ENCODE results near the gene UHRF2.
"Not testable (repeated sequence)": the region's sequence is repeated elsewhere in the genome, so short reads cannot be mapped to it uniquely, and the experiment has no call there.

Gene UHRF2

GRCh38 chr9:6488395-6488794 is 75.4 kb downstream of the UHRF2 start:
- no peak for DNase-seq (ENCODE audit: extremely low read depth in 1 of 2, low read depth in 1 of 2)

GRCh38 chr9:6489099-6489498 is 76.1 kb downstream of the UHRF2 start:
- no peak for DNase-seq (ENCODE audit: extremely low read depth in 1 of 2, low read depth in 1 of 2)

- no peak for DNase-seq (ENCODE audit: extremely low read depth in 1 of 2, low read depth in 1 of 2)
Measured at GRCh38 chr9:6490863-6491262, 77.9 kb downstream of the UHRF2 start.

GRCh38 chr9:6495466-6495865 is 82.5 kb downstream of the UHRF2 start:
- DNase-seq (ENCODE audit: extremely low read depth in 1 of 2, low read depth in 1 of 2): no peak

GRCh38 chr9:6498982-6499381 is 86.0 kb downstream of the UHRF2 start:
- DNase-seq (ENCODE audit: extremely low read depth in 1 of 2, low read depth in 1 of 2): no peak

GRCh38 chr9:6501526-6502210 is 88.7 kb downstream of the UHRF2 start:
- DNase-seq (ENCODE audit: extremely low read depth in 1 of 2, low read depth in 1 of 2): no peak

- DNase-seq (ENCODE audit: extremely low read depth in 1 of 2, low read depth in 1 of 2): no peak
Measured at GRCh38 chr9:6502399-6502798, 89.4 kb downstream of the UHRF2 start.

- DNase-seq (ENCODE audit: extremely low read depth in 1 of 2, low read depth in 1 of 2): no peak
Measured at GRCh38 chr9:6506571-6506970, 93.6 kb downstream of the UHRF2 start.

- no peak for DNase-seq (ENCODE audit: extremely low read depth in 1 of 2, low read depth in 1 of 2)
Measured at GRCh38 chr9:6512085-6512657, 99.2 kb downstream of the UHRF2 start.

- no peak for DNase-seq (ENCODE audit: extremely low read depth in 1 of 2, low read depth in 1 of 2)
Measured at GRCh38 chr9:6522263-6522662, 109.3 kb downstream of the UHRF2 start.

- DNase-seq (ENCODE audit: extremely low read depth in 1 of 2, low read depth in 1 of 2): no peak
Measured at GRCh38 chr9:6525326-6526045, 112.5 kb downstream of the UHRF2 start.

- no peak for DNase-seq (ENCODE audit: extremely low read depth in 1 of 2, low read depth in 1 of 2)
Measured at GRCh38 chr9:6535594-6535993, 122.6 kb downstream of the UHRF2 start.

- DNase-seq (ENCODE audit: extremely low read depth in 1 of 2, low read depth in 1 of 2): no peak
Measured at GRCh38 chr9:6538666-6539071, 125.7 kb downstream of the UHRF2 start.

GRCh38 chr9:6542617-6543016 is 129.6 kb downstream of the UHRF2 start:
- not testable (repeated sequence) for DNase-seq (ENCODE audit: extremely low read depth in 1 of 2, low read depth in 1 of 2)

GRCh38 chr9:6543204-6543603 is 130.2 kb downstream of the UHRF2 start:
- no peak for DNase-seq (ENCODE audit: extremely low read depth in 1 of 2, low read depth in 1 of 2)

GRCh38 chr9:6545017-6545691 is 132.2 kb downstream of the UHRF2 start:
- no peak for DNase-seq (ENCODE audit: extremely low read depth in 1 of 2, low read depth in 1 of 2)

GRCh38 chr9:6549106-6549800 is 136.3 kb downstream of the UHRF2 start:
- no peak for DNase-seq (ENCODE audit: extremely low read depth in 1 of 2, low read depth in 1 of 2)

GRCh38 chr9:6551136-6551535 is 138.1 kb downstream of the UHRF2 start:
- no peak for DNase-seq (ENCODE audit: extremely low read depth in 1 of 2, low read depth in 1 of 2)

- no peak for DNase-seq (ENCODE audit: extremely low read depth in 1 of 2, low read depth in 1 of 2)
Measured at GRCh38 chr9:6552033-6552432, 139.0 kb downstream of the UHRF2 start.

- no peak for DNase-seq (ENCODE audit: extremely low read depth in 1 of 2, low read depth in 1 of 2)
Measured at GRCh38 chr9:6552498-6553121, 139.6 kb downstream of the UHRF2 start.

GRCh38 chr9:6553866-6554265 is 140.9 kb downstream of the UHRF2 start:
- no peak for DNase-seq (ENCODE audit: extremely low read depth in 1 of 2, low read depth in 1 of 2)
